ENCODE results near the gene PLXNA4.

The PLXNA4 gene

DNA sequence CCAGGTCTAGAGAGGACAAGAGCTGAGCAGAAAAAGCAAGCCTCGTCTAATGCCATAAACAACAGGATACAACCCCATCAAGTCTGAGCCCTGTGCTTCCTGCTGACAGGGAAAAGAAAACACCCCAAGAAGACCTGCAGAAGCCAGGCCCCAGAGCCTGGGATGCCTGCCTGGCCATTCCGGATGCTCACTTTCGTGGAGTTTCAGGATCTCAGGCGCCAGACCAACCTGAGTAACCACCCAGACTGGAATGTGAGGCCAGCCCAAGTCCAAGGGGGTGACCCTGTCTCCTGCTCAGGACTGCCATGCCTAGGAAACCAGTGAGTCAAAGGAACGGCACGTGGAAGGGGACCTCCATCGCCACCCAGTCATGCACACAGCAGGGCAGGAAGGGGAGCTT, 74.3 kb downstream of the PLXNA4 start:
- TF ChIP-seq, protein P1, sequence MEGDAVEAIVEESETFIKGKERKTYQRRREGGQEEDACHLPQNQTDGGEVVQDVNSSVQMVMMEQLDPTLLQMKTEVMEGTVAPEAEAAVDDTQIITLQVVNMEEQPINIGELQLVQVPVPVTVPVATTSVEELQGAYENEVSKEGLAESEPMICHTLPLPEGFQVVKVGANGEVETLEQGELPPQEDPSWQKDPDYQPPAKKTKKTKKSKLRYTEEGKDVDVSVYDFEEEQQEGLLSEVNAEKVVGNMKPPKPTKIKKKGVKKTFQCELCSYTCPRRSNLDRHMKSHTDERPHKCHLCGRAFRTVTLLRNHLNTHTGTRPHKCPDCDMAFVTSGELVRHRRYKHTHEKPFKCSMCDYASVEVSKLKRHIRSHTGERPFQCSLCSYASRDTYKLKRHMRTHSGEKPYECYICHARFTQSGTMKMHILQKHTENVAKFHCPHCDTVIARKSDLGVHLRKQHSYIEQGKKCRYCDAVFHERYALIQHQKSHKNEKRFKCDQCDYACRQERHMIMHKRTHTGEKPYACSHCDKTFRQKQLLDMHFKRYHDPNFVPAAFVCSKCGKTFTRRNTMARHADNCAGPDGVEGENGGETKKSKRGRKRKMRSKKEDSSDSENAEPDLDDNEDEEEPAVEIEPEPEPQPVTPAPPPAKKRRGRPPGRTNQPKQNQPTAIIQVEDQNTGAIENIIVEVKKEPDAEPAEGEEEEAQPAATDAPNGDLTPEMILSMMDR (IDR thresholded peaks at IDR 0.05; ENCODE audit: extremely low read depth, missing control alignments): no peak

DNA sequence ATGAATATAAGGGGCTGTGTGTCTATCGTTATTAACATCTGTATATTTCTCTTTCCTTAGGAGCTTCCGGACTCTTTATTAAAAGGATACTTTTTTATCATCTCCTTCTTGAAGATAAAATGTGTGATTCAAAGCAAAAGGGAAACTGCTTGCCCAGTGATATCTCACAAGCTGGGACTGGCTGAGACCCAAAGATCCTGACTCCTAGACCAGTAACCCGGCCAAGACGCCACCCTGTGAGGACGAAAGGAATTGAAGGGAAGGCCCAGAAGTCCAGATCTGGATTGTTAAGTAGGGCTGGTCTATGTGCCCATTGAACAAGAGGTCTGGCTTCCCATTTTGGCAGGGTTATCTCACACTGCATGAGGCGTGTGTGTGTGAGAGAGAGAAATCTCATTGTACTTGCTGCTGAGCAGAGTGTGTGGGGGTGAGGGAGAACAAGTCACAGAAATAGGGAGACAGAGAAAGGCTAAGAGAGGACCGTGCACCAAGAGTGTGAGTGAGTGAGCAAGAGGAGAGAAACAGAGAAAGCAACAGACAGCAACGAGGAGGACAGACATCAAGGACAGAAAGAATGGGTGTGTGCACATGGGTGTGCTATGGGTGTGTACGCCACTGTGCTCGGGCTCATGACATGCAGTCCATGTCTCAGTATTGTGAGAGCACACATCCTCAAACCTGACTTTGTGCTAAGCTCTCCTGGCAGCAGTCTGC, 75.4 kb downstream of the PLXNA4 start:
- DNase-seq (ENCODE audit: low spot score): no peak

More for the DNA sequence above, 74.3 kb downstream of the PLXNA4 start:
- DNase-seq (ENCODE audit: low spot score): no peak

DNA sequence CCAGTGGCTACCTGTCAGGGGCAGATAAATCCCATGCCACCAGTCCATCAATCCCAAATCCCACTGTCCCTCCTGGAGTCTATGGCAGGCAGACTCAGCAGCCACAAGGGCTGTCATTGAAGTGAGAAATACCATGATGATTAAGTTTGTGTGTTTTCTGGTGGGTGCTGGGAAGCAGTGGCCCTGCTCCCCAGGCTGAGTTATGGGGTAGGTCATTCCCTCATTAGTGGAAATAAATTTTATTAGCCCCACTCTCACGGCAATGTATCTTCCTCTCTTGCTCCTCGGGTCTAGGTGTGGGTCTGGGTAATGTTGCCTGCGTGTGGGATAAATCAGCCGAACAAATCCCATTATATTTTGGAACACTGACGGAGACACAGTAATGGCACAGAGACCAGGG, 76.8 kb downstream of the PLXNA4 start:
- TF ChIP-seq, protein P1 (IDR thresholded peaks at IDR 0.05; ENCODE audit: extremely low read depth, missing control alignments): no peak
- no peak for DNase-seq (ENCODE audit: low spot score)

More for the DNA sequence above, 75.4 kb downstream of the PLXNA4 start:
- TF ChIP-seq, protein P1 (IDR thresholded peaks at IDR 0.05; ENCODE audit: extremely low read depth, missing control alignments): no peak

DNA sequence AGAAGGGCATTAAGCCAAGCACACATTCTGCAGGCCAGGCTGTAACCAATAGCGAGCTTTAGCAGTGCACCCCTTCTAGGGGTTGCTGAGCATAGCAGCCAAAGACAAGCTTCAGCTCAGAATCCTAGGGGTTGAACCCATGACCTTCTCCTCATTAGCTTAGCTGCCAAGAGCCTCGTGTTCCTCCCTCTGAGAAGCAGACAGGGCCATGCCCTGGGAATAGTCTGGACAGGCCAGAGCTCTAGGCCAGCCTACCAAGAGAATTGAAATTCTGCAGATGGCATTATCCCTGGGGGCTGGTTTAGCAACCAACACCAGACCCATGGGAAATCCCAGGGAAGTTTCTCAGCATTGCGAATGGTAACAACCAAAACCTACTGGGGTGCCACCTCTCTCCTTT, 77.2 kb downstream of the PLXNA4 start:
- DNase-seq (ENCODE audit: low spot score): no peak
- TF ChIP-seq, protein P1 (IDR thresholded peaks at IDR 0.05; ENCODE audit: extremely low read depth, missing control alignments): no peak

DNA sequence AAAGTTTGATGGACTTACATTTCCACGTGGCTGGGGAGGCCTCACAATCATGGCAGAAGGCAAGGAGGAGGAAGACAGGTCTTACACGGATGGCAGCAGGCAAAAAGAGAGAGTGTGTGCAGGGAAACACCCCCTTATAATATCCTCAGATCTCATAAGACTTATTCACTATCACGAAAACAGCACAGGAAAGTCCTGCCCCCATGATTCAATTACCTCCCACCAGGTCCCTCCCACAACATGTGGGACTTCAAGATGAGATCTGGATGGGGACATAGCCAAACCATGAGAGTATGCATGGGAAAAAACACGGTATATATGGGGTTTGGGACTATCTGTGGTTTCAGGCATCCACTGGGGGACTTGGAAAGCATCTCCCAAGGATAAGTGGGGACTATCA, 78.0 kb downstream of the PLXNA4 start:
- DNase-seq (ENCODE audit: low spot score): no peak
- TF ChIP-seq, protein P1 (IDR thresholded peaks at IDR 0.05; ENCODE audit: extremely low read depth, missing control alignments): no peak

DNA sequence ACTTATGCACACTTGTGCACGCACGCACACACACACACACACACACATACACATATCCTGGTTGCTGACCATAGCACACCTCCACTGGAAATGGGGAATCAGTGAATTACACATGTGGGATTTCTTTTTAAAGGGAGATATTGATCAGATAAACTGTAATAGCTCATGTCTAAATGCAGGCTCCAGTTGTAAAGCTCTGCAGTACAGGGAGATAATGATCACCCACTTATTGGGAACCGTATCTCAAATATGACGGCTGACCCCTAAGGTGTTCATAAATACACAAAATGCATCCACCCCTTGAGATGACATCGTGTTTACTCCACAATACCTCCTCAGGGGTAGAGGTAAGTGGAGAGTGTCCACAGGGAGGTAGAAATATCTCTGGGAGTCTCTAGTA, 79.2 kb downstream of the PLXNA4 start:
- no peak for DNase-seq (ENCODE audit: low spot score)

DNA sequence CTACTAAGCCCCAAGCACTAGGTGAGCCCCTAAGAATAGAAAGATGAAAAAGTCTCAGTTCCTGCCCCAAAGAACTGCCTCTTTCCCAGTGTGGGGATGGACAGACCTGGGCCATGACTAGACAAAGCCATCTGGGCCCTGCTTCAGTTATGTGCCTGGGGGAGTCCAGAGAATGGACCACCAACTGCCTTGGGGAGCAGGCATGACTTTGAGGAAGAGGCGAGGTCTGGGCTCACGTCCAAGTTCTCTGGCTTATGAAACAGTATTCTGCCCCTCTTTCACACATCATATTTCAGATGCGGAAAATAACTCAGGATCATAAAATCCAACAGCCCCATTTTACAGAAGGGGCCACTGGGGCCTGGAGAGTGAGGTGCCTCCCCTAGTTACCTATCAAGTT, 80.3 kb downstream of the PLXNA4 start:
- DNase-seq (ENCODE audit: low spot score): no peak
- TF ChIP-seq, protein P1 (IDR thresholded peaks at IDR 0.05; ENCODE audit: extremely low read depth, missing control alignments): no peak

More for the DNA sequence above, 79.2 kb downstream of the PLXNA4 start:
- TF ChIP-seq, protein P1 (IDR thresholded peaks at IDR 0.05; ENCODE audit: extremely low read depth, missing control alignments): no peak

Data from GM20000 (cell line).